Epithelial cell of proximal tubule (primary cell): ENCODE results near the gene ADCY5. TPM values are rescaled to one million over a fixed set of nuclear protein-coding genes. Genes with fewer than 3 reads are reported as not detected.

Experiments used
- DNase-seq: peaks from one replicate; pipeline ENCODE4 v3.0.0-alpha.2; 2011; ENCODE audit warnings: low read depth
- H3K4me3 ChIP-seq: 2 replicates; pipeline ENCODE4 v1.5.1; 2011; ENCODE audit warnings: low read depth, mild to moderate bottlenecking, low read length
- CTCF ChIP-seq: conservative IDR thresholded peaks from 2 replicates; pipeline ENCODE4 v1.5.1; 2012; ENCODE audit warnings: low read depth, mild to moderate bottlenecking, low read length
- total RNA-seq: library from RNA; depleted of rRNA; stranded (reverse); fragments of >200 nt; gene quantifications from 2 replicates; pipeline ENCODE4 v1.2.3, GENCODE V29; 2015

Gene ADCY5
- total RNA-seq, 1 donor from 2014 or later: 2.7 TPM

- no peak overlapping the region for H3K4me3 ChIP-seq
- no peak for DNase-seq
Observed at GRCh38 chr3:123388042-123388441, 60.8 kb downstream of the ADCY5 start.

GRCh38 chr3:123387532-123387931 lies 61.4 kb downstream of the ADCY5 start:
- DNase-seq: no peak
- TF ChIP-seq CTCF: no peak
- no peak overlapping the region for H3K4me3 ChIP-seq

More at GRCh38 chr3:123388042-123388441, 60.8 kb downstream of the ADCY5 start:
- TF ChIP-seq CTCF: no peak

GRCh38 chr3:123386477-123387040 lies 62.3 kb downstream of the ADCY5 start:
- H3K4me3 ChIP-seq: no peak overlapping the region
- DNase-seq: no peak
- no peak for TF ChIP-seq CTCF

- H3K4me3 ChIP-seq: no peak overlapping the region
- TF ChIP-seq CTCF: no peak
- DNase-seq: no peak
Observed at GRCh38 chr3:123385981-123386380, 62.9 kb downstream of the ADCY5 start.

- no peak for TF ChIP-seq CTCF
- DNase-seq: no peak
Observed at GRCh38 chr3:123385499-123385898, 63.4 kb downstream of the ADCY5 start.

GRCh38 chr3:123385001-123385401 lies 63.9 kb downstream of the ADCY5 start:
- DNase-seq: no peak
- H3K4me3 ChIP-seq: no peak overlapping the region
- TF ChIP-seq CTCF: no peak

More at GRCh38 chr3:123385499-123385898, 63.4 kb downstream of the ADCY5 start:
- H3K4me3 ChIP-seq: no peak overlapping the region

- no peak for TF ChIP-seq CTCF
- H3K4me3 ChIP-seq: no peak overlapping the region
- DNase-seq: no peak
Observed at GRCh38 chr3:123384256-123384655, 64.6 kb downstream of the ADCY5 start.
